Esophagus (tissue), 2 donors: Measurements from ENCODE around the gene ATP13A5. TPM values are rescaled to one million over a fixed set of nuclear protein-coding genes. Genes with fewer than 3 reads are reported as not detected.

Experiments used
- H3K27ac ChIP-seq, 2 donors: one replicate each; pipeline ENCODE4 v1.5.1; 2013; ENCODE audit warnings: low read depth in 2 of 2, mild to moderate bottlenecking in 2 of 2, inconsistent platforms in 1 of 2, low read length in 1 of 2, moderate library complexity in 1 of 2
- H3K27me3 ChIP-seq, 2 donors: one replicate each; pipeline ENCODE4 v1.6.1; 2013; ENCODE audit warnings: low read length in 2 of 2, control low read depth in 1 of 2, mild to moderate bottlenecking in 1 of 2; ENCODE audit not compliant: insufficient read depth in 2 of 2, control insufficient read depth in 1 of 2
- H3K36me3 ChIP-seq, 2 donors: one replicate each; pipeline ENCODE4 v1.6.1; 2013; ENCODE audit warnings: low read length in 1 of 2; ENCODE audit not compliant: control insufficient read depth in 2 of 2, insufficient read depth in 2 of 2
- H3K4me1 ChIP-seq, 2 donors: one replicate each; pipeline ENCODE4 v1.6.1; 2013; ENCODE audit warnings: low read length in 1 of 2; ENCODE audit not compliant: control insufficient read depth in 2 of 2, insufficient read depth in 2 of 2
- H3K4me3 ChIP-seq, 2 donors: one replicate each; pipeline ENCODE4 v1.5.1; 2013; ENCODE audit warnings: low read length in 2 of 2, mild to moderate bottlenecking in 2 of 2, low read depth in 1 of 2, moderate library complexity in 1 of 2
- H3K9me3 ChIP-seq, 2 donors: one replicate each; pipeline ENCODE4 v1.6.1; 2013; ENCODE audit warnings: mild to moderate bottlenecking in 2 of 2, low read depth in 1 of 2, low read length in 1 of 2, moderate library complexity in 1 of 2; ENCODE audit not compliant: control insufficient read depth in 2 of 2, insufficient read depth in 1 of 2
- WGBS, 2 donors: extraction: QIAGEN DNeasy Blood & Tissue Kit; methylation state at CpG; one replicate each; pipeline ENCODE4 v1.1.7; 2013; 5-methylcytosine and 5-hydroxymethylcytosine counted together
- polyA plus RNA-seq, 2 donors: library from polyadenylated mRNA; stranded (reverse); fragments of 200-250 nt; gene quantifications; one replicate each; pipeline ENCODE4 v1.2.3, GENCODE V29; 2013
- donor health status: healthy with polysubstance abuse.
- donor health status: Bipolar disorder and iron deficiency.

The ATP13A5 gene
- polyA plus RNA-seq, 2 donors: 0.26 TPM

- Histone ChIP-seq H3K4me3 (no peak overlapping the region), H3K36me3 (no peaks in the 10 kb centered on the region), H3K27me3 (no peaks in the 10 kb centered on the region), H3K4me1 (no peaks in the 10 kb centered on the region), H3K27ac (no peak overlapping the region), H3K9me3 (no peaks in the 10 kb centered on the region)
- 69 to 75% methylated on average over 3 of the region's 3 CpGs for WGBS, 2 donors
Observed at GRCh38 chr3:193330555-193331204, 47.9 kb downstream of the ATP13A5 start.

GRCh38 chr3:193317682-193318300 is 60.8 kb downstream of the ATP13A5 start:
- Histone ChIP-seq H3K27ac (no peak overlapping the region), H3K36me3 (no peaks in the 10 kb centered on the region), H3K27me3 (no peaks in the 10 kb centered on the region), H3K9me3 (no peaks in the 10 kb centered on the region), H3K4me3 (no peak overlapping the region), H3K4me1 (peaks cover 0 to 1% of the 10 kb centered on the region in 2 donors)
- 35 to 50% methylated on average over 2 of the region's 2 CpGs for WGBS, 2 donors

- no peaks in the 10 kb centered on the region for H3K27me3 ChIP-seq
- H3K36me3 ChIP-seq: no peaks in the 10 kb centered on the region
- 82 to 94% methylated on average over 3 of the region's 3 CpGs for WGBS, 2 donors
- no peaks in the 10 kb centered on the region for H3K9me3 ChIP-seq
- H3K27ac ChIP-seq: no peak overlapping the region
- peaks cover 0 to 1% of the 10 kb centered on the region in 2 donors for H3K4me1 ChIP-seq
- H3K4me3 ChIP-seq: no peak overlapping the region
Observed at GRCh38 chr3:193314161-193314560, 64.4 kb downstream of the ATP13A5 start.

- Histone ChIP-seq H3K27me3 (no peaks in the 10 kb centered on the region), H3K36me3 (no peaks in the 10 kb centered on the region), H3K4me3 (no peak overlapping the region), H3K4me1 (peaks cover 0 to 1% of the 10 kb centered on the region in 2 donors), H3K9me3 (no peaks in the 10 kb centered on the region), H3K27ac (no peak overlapping the region)
- WGBS, 2 donors: 79 to 84% methylated on average over 3 of the region's 3 CpGs
Observed at GRCh38 chr3:193313061-193313958, 65.2 kb downstream of the ATP13A5 start.

- Histone ChIP-seq H3K4me3 (no peak overlapping the region), H3K4me1 (peaks cover 0 to 1% of the 10 kb centered on the region in 2 donors), H3K27ac (no peak overlapping the region), H3K27me3 (no peaks in the 10 kb centered on the region), H3K36me3 (no peaks in the 10 kb centered on the region), H3K9me3 (no peaks in the 10 kb centered on the region)
- 52 to 59% methylated on average over 6 of the region's 6 CpGs for WGBS, 2 donors
Observed at GRCh38 chr3:193310914-193311723, 67.4 kb downstream of the ATP13A5 start.

GRCh38 chr3:193305356-193305755 is 73.2 kb downstream of the ATP13A5 start:
- H3K36me3 ChIP-seq: no peaks in the 10 kb centered on the region
- 93 to 100% methylated on average over 1 of the region's 1 CpG for WGBS, 2 donors
- H3K27ac ChIP-seq: no peak overlapping the region
- H3K27me3 ChIP-seq: peaks cover 0 to 3% of the 10 kb centered on the region in 2 donors
- no peaks in the 10 kb centered on the region for H3K9me3 ChIP-seq
- H3K4me3 ChIP-seq: no peak overlapping the region
- no peaks in the 10 kb centered on the region for H3K4me1 ChIP-seq

GRCh38 chr3:193301433-193301832 is 77.1 kb downstream of the ATP13A5 start:
- Histone ChIP-seq H3K4me3 (no peak overlapping the region), H3K4me1 (no peaks in the 10 kb centered on the region), H3K9me3 (no peaks in the 10 kb centered on the region), H3K27me3 (peaks cover 0 to 3% of the 10 kb centered on the region in 2 donors), H3K36me3 (no peaks in the 10 kb centered on the region), H3K27ac (no peak overlapping the region)
- 45 to 63% methylated on average over 1 of the region's 1 CpG for WGBS, 2 donors

GRCh38 chr3:193297421-193297820 is 81.1 kb downstream of the ATP13A5 start:
- no peaks in the 10 kb centered on the region for H3K27me3 ChIP-seq
- H3K36me3 ChIP-seq: no peaks in the 10 kb centered on the region
- no peak overlapping the region for H3K4me3 ChIP-seq
- H3K27ac ChIP-seq: no peak overlapping the region
- WGBS, 2 donors: 75 to 78% methylated on average over 5 of the region's 5 CpGs
- H3K9me3 ChIP-seq: no peaks in the 10 kb centered on the region
- no peaks in the 10 kb centered on the region for H3K4me1 ChIP-seq

GRCh38 chr3:193295985-193296384 is 82.6 kb downstream of the ATP13A5 start:
- Histone ChIP-seq H3K4me3 (no peak overlapping the region), H3K4me1 (no peaks in the 10 kb centered on the region), H3K27me3 (no peaks in the 10 kb centered on the region), H3K27ac (no peak overlapping the region), H3K36me3 (no peaks in the 10 kb centered on the region), H3K9me3 (peaks cover 0 to 6% of the 10 kb centered on the region in 2 donors)
- 82 to 84% methylated on average over 2 of the region's 2 CpGs for WGBS, 2 donors
